B cell (primary cell): ENCODE data around the gene RGS19. TPM values are rescaled to one million over a fixed set of nuclear protein-coding genes. Genes with fewer than 3 reads are reported as not detected.

Experiments used
- ATAC-seq: fragments of 200-7000 bp; cut with Tn5 transposase; one replicate; pipeline ENCODE4 v1.10.0; 2021; ENCODE audit warnings: low read depth, mild to moderate bottlenecking, moderate number of reproducible peaks, moderate library complexity
- CTCF ChIA-PET: fragments of 350-600 bp; sonication (Branson Sonifier 250); formaldehyde crosslinking; loops from one replicate; lab custom pipeline; 2021; ENCODE audit warnings: antibody characterized with exemption, inconsistent platforms; lab: Charles Lee
- POLR2A ChIA-PET: fragments of 350-600 bp; sonication (Branson Sonifier 250); formaldehyde crosslinking; loops from one replicate; lab custom pipeline; 2021; ENCODE audit warnings: antibody characterized with exemption; lab: Charles Lee
- DNase-seq: peaks from one replicate; pipeline ENCODE4 v3.0.0; 2013
- H2AFZ ChIP-seq: 2 replicates; pipeline ENCODE4 v1.6.1; 2012; ENCODE audit warnings: mild to moderate bottlenecking, low read depth, low read length; ENCODE audit not compliant: insufficient read depth, poor library complexity, severe bottlenecking
- H3K27ac ChIP-seq, 2 donors: 1 replicate in 1 of 2; 2 replicates in 1 of 2; pipeline ENCODE4 v1.5.1; 2012 to 2013; ENCODE audit warnings: low read length in 2 of 2, mild to moderate bottlenecking in 2 of 2, moderate library complexity in 1 of 2
- H3K27me3 ChIP-seq, 4 experiments: fragments of 200-600 bp in 1 of 4; sonication (generic) in 1 of 4; replicated peaks in 1 of 4; 1 replicate in 2 of 4; 2 replicates in 2 of 4; pipeline versions ENCODE4 v1.6.1 to v1.7.0; 2013 to 2016; ENCODE audit warnings: low read length in 3 of 4, mild to moderate bottlenecking in 2 of 4, mixed read lengths in 1 of 4, moderate library complexity in 1 of 4; ENCODE audit not compliant: insufficient read depth in 4 of 4, control insufficient read depth in 3 of 4; ENCODE audit errors: control extremely low read depth in 1 of 4
- H3K36me3 ChIP-seq, 2 experiments: replicated peaks in 1 of 2; 1 replicate in 1 of 2; 2 replicates in 1 of 2; pipeline versions ENCODE4 v1.6.1 to v1.7.1; 2013; ENCODE audit warnings: low read length in 1 of 2; ENCODE audit not compliant: insufficient read depth in 2 of 2, control insufficient read depth in 1 of 2; ENCODE audit errors: control extremely low read depth in 1 of 2, extremely low read depth in 1 of 2
- H3K4me1 ChIP-seq, 2 donors: fragments of 200-600 bp in 1 of 2; sonication (generic) in 1 of 2; 1 replicate in 1 of 2; 2 replicates in 1 of 2; pipeline versions ENCODE4 v1.5.1 to v1.6.1; 2013 to 2017; ENCODE audit warnings: low read length in 2 of 2; ENCODE audit not compliant: control insufficient read depth in 2 of 2, insufficient read depth in 2 of 2
- H3K4me2 ChIP-seq: replicated peaks from 2 replicates; pipeline ENCODE3; 2012; ENCODE audit warnings: mild to moderate bottlenecking, low read depth, low read length; ENCODE audit not compliant: poor library complexity, severe bottlenecking
- H3K4me3 ChIP-seq, 5 experiments: fragments of 200-600 bp in 1 of 5; sonication (generic) in 1 of 5; 1 replicate in 3 of 5; 2 replicates in 2 of 5; pipeline versions ENCODE4 v1.5.1 to v1.7.0; 2011 to 2016; ENCODE audit warnings: low read length in 4 of 5, mild to moderate bottlenecking in 4 of 5, low read depth in 2 of 5, control low read depth in 1 of 5, moderate library complexity in 1 of 5; ENCODE audit not compliant: insufficient read depth in 1 of 5; ENCODE audit errors: control extremely low read depth in 1 of 5, extremely low read depth in 1 of 5
- H3K79me2 ChIP-seq: fragments of 200-600 bp; sonication (generic); one replicate; pipeline ENCODE4 v1.6.0; 2016; ENCODE audit warnings: low read length; ENCODE audit not compliant: control insufficient read depth, insufficient read depth
- H3K9ac ChIP-seq: fragments of 200-600 bp; sonication (generic); 2 replicates; pipeline ENCODE4 v1.6.1; 2017; ENCODE audit warnings: mild to moderate bottlenecking, low read length, moderate library complexity
- H3K9me3 ChIP-seq, 3 donors: one replicate each; pipeline versions ENCODE4 v1.6.1 to v1.7.1; 2013; ENCODE audit warnings: low read length in 2 of 3; ENCODE audit not compliant: control insufficient read depth in 2 of 3, insufficient read depth in 1 of 3; ENCODE audit errors: control extremely low read depth in 1 of 3
- H4K20me1 ChIP-seq: 2 replicates; pipeline ENCODE4 v1.6.0; 2012; ENCODE audit warnings: mild to moderate bottlenecking, low read length; ENCODE audit not compliant: insufficient read depth, control insufficient read depth, poor library complexity, severe bottlenecking
- H3K27ac Mint-ChIP-seq: one replicate; pipeline ENCODE4 v1.8.0; 2021; ENCODE audit warnings: mixed read lengths
- H3K27me3 Mint-ChIP-seq: one replicate; pipeline ENCODE4 v1.8.0; 2021; ENCODE audit warnings: mixed read lengths
- H3K4me1 Mint-ChIP-seq: one replicate; pipeline ENCODE4 v1.8.0; 2021; ENCODE audit warnings: mixed read lengths
- H3K4me3 Mint-ChIP-seq: one replicate; pipeline ENCODE4 v1.8.0; 2021; ENCODE audit warnings: mixed read lengths
- H3K9me3 Mint-ChIP-seq: one replicate; pipeline ENCODE4 v1.8.0; 2022; ENCODE audit warnings: mixed read lengths; ENCODE audit not compliant: insufficient read depth
- EZH2 ChIP-seq: IDR thresholded peaks from 2 replicates; pipeline ENCODE4 v1.6.1; 2012; ENCODE audit warnings: borderline replicate concordance, low read depth, mild to moderate bottlenecking, moderate library complexity, low read length; ENCODE audit not compliant: insufficient read depth, poor library complexity, severe bottlenecking
- WGBS: methylation state at CpG from one replicate; pipeline ENCODE4 v1.1.5; 2013; ENCODE audit warnings: missing lambda C conversion rate; ENCODE audit not compliant: insufficient coverage; 5-methylcytosine and 5-hydroxymethylcytosine counted together
- intact Hi-C: fragments of 100-400 bp; cut with micrococcal nuclease; formaldehyde crosslinking; loops from one replicate; pipeline ENCODE4 v1.10.0; 2022
- polyA plus RNA-seq: library from polyadenylated mRNA; depleted of rRNA; stranded (reverse); fragments of >200 nt; gene quantifications from 2 replicates; pipeline ENCODE4 v1.2.3, GENCODE V29; 2012
- total RNA-seq, 2 donors: library from RNA; stranded (reverse); fragments of 120-200 nt in 1 of 2; gene quantifications; 1 replicate in 1 of 2; 2 replicates in 1 of 2; pipeline versions ENCODE4 v1.2.3 to v1.2.4, GENCODE V29; 2013 to 2022
- TF ChIP-seq, protein P1 (sequence below): fragments of 200-600 bp; IDR thresholded peaks from one replicate; pipeline ENCODE4 v1.8.0; 2022; ENCODE audit warnings: antibody characterized with exemption, mild to moderate bottlenecking

RGS19 gene
- total and polyA plus RNA-seq, 2 donors (not counting 1 experiment from before 2014, with no cell fraction given) = 69.4 to 203 TPM

DNA sequence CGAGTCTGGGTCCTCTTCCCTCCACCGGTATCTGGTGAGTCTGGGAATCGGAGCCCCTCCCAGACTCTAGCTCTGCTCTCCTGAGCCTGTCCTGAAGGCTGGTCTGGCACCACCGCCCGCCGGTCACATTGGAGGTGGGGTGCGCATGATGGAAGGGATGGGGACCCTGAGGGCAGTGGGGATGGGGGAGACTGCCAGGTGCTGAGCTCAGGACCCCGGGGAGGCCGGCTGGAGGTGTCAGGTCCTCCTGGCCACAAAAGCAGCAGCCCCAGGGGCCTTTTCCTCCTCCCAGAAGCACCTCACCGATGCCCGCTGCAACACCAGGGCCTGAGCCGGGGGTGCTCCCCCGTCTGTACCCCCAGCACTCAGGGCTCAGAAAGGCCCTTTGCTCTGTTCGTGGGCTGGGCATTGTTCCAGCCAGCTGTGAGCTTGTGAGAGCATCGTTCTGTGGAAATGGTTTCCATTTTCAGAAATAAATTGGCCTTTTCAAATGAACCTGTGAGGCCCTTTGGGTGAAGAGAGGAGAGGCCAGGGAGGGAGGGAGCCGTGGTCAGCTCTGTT is 30.6 kb upstream of the RGS19 start:
- Histone ChIP-seq H3K27me3 (peaks cover 0 to 3% (median 0%) of the 10 kb centered on the region in 4 experiments), H3K9me3 (no peaks in the 10 kb centered on the region), H3K27ac (no peak overlapping the region), H3K4me1 (peaks cover 20 to 41% of the 10 kb centered on the region in 2 donors), H3K4me2 (no peak overlapping the region), H2AFZ (no peak overlapping the region), H4K20me1 (no peaks in the 10 kb centered on the region), H3K4me3 (no peak overlapping the region), H3K9ac (no peak overlapping the region), H3K79me2 (no peaks in the 10 kb centered on the region), H3K36me3 (no peaks in the 10 kb centered on the region)
- DNase-seq (no peak), ATAC-seq (no peak)
- 78% methylated on average over 15 of the region's 16 CpGs for WGBS
- H3K9me3 Mint-ChIP-seq = no peaks in the 10 kb centered on the region
- TF ChIP-seq, protein P1, sequence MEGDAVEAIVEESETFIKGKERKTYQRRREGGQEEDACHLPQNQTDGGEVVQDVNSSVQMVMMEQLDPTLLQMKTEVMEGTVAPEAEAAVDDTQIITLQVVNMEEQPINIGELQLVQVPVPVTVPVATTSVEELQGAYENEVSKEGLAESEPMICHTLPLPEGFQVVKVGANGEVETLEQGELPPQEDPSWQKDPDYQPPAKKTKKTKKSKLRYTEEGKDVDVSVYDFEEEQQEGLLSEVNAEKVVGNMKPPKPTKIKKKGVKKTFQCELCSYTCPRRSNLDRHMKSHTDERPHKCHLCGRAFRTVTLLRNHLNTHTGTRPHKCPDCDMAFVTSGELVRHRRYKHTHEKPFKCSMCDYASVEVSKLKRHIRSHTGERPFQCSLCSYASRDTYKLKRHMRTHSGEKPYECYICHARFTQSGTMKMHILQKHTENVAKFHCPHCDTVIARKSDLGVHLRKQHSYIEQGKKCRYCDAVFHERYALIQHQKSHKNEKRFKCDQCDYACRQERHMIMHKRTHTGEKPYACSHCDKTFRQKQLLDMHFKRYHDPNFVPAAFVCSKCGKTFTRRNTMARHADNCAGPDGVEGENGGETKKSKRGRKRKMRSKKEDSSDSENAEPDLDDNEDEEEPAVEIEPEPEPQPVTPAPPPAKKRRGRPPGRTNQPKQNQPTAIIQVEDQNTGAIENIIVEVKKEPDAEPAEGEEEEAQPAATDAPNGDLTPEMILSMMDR = no peak
- no peak for TF ChIP-seq EZH2
- ChIA-PET POLR2A (no interaction called here), CTCF (interaction anchor here (4.6 kb wide), 1 partner anchor 11 kb away, joined by 23 read pairs; no protein-coding TSS in a partner anchor)
- H3K27ac Mint-ChIP-seq = no peak overlapping the region
- no peaks in the 10 kb centered on the region for H3K27me3 Mint-ChIP-seq
- no peak overlapping the region for H3K4me3 Mint-ChIP-seq
- peaks cover 36% of the 10 kb centered on the region for H3K4me1 Mint-ChIP-seq
- intact Hi-C loops = no loop called here
